ENCODE data around the gene FAM181A.
A peak's percentile ranks its signal among the peaks of the same experiment; 100 is the strongest.

FAM181A gene

DNA sequence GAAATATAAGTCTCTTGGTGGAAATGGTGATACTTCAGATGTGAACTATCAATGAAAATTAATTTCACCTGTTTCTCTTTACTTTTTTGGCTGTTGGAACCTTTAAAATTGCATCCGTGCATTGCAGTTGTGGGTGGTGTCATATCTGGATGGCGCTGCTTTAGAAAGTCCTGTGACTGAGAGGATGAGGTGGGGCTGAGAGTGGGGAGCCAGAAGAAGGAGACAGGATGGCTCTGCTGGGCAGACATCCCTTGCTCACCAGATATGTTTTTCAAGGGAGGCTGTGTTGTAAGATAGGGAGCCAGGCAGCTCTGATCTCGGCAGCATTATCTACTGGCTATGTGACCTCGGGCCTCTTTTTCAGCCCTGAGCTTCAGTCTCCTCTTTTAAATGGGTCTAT lies 36.5 kb downstream of the FAM181A start:
- no peak overlapping the region for H3K4me3 ChIP-seq (ENCODE audit: low read depth, low read length)
- TF ChIP-seq, protein P1, sequence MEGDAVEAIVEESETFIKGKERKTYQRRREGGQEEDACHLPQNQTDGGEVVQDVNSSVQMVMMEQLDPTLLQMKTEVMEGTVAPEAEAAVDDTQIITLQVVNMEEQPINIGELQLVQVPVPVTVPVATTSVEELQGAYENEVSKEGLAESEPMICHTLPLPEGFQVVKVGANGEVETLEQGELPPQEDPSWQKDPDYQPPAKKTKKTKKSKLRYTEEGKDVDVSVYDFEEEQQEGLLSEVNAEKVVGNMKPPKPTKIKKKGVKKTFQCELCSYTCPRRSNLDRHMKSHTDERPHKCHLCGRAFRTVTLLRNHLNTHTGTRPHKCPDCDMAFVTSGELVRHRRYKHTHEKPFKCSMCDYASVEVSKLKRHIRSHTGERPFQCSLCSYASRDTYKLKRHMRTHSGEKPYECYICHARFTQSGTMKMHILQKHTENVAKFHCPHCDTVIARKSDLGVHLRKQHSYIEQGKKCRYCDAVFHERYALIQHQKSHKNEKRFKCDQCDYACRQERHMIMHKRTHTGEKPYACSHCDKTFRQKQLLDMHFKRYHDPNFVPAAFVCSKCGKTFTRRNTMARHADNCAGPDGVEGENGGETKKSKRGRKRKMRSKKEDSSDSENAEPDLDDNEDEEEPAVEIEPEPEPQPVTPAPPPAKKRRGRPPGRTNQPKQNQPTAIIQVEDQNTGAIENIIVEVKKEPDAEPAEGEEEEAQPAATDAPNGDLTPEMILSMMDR (IDR thresholded peaks at IDR 0.05; ENCODE audit: low read depth, low read length, missing control alignments) = no peak
- no peak for DNase-seq (ENCODE audit: low read depth)

DNA sequence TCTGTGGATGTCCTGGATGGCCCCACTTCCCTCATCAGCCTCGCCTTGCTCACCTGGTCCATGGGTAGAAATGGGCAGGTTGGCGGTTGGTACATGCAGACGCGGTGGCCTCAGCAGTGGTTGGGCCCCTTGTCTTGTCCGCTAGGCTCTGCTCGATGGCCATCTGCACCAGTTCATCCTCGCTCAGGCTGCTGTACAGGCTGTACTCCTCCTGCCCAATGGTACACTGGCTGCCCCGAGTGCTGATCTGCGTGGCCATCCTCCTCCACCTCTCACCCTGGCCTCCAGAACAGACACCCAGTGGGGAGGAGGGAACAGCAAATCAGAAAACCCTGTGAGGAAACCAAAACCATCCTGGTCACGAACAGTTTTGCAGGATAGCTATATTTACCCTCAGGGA lies 37.1 kb downstream of the FAM181A start:
- DNase-seq (ENCODE audit: low read depth) = no peak
- TF ChIP-seq, protein P1 (IDR thresholded peaks at IDR 0.05; ENCODE audit: low read depth, low read length, missing control alignments) = no peak
- H3K4me3 ChIP-seq (ENCODE audit: low read depth, low read length) = no peak overlapping the region

DNA sequence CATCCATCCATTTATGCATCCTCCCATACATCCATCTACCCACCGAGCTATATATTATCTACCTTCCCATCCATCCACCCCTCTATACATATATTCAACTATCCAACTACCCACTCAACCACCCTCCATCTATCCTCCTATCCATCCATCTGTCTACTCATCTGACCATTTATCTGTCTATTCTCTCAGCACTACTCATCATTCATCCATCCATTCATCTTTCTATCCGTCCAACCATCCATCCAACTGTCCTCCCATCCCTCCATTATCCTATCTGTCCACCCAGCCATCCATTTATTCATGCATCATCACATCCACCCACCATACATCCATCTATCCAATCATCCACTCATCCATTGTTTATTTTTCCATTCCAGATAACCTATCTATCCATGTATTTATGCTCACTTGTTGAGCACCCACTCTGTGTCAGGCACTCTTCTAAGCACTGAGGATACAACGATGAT lies 37.7 kb downstream of the FAM181A start:
- no peak for DNase-seq (ENCODE audit: low read depth)
- H3K4me3 ChIP-seq (ENCODE audit: low read depth, low read length) = no peak overlapping the region
- TF ChIP-seq, protein P1 (IDR thresholded peaks at IDR 0.05; ENCODE audit: low read depth, low read length, missing control alignments) = no peak

- no peak for DNase-seq (ENCODE audit: low read depth)
- TF ChIP-seq, protein P1 (IDR thresholded peaks at IDR 0.05; ENCODE audit: low read depth, low read length, missing control alignments) = no peak
- no peak overlapping the region for H3K4me3 ChIP-seq (ENCODE audit: low read depth, low read length)
Observed at GRCh38 chr14:93965287-93965821, 38.2 kb downstream of the FAM181A start.

DNA sequence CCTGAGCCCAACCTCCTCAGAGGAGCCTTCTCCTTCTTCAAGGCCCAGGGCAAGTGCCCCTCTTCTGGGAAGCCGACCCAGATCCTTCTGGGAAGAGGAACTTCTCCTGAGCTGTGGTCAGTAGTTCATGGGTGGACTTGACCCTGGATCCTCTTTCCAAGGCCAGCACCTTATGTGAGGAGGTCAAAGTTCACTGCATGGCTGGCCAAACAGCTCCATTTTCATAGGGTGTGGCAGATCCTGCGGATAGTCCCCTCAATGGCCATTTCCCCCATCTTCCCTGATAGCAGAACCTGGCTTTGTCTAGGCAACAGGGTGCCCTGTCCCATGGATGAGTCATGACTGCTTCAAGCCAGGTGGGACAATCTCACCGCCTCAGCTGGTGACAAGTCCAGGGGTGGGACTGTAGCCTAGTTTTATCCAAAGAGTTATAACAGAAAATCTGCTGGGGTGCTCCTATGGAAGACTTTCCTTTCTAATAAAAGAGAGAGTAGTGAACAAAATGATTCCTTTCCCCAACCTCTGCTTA lies 38.9 kb downstream of the FAM181A start:
- no peak for DNase-seq (ENCODE audit: low read depth)
- H3K4me3 ChIP-seq (ENCODE audit: low read depth, low read length) = no peak overlapping the region
- TF ChIP-seq, protein P1 (IDR thresholded peaks at IDR 0.05; ENCODE audit: low read depth, low read length, missing control alignments) = no peak

DNA sequence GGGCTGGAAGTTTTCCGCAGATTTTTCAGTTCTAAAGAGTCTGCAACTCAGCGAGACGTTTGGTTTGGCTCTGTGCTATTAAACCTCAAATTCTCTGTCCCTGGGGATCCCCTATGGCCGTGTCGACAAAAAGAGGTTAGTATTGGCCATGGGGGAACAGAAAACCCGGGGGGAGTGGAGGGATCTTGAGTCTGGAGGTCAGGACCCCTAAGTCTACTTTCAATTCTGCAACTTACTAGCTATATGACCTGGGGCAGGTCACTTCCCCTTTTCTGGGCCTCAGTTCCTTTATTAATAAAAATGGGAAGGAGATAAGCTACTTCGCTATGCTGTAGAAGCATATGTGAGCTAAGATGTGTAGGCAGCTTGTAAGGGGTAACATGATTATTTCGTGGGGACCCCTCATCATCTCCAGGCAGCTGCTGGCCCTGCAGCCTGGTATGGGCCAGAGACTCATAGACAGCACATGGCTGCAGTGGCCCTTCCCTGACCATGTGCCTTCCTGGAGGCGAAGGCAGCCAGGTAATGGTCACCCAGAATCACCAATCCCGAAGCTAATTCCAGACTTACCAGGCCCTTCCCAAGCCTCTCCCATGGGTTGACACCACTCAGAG lies 40.6 kb downstream of the FAM181A start:
- TF ChIP-seq, protein P1 (IDR thresholded peaks at IDR 0.05; ENCODE audit: low read depth, low read length, missing control alignments) = no peak
- no peak overlapping the region for H3K4me3 ChIP-seq (ENCODE audit: low read depth, low read length)
- DNase-seq (ENCODE audit: low read depth) = peak; percentile 95

Data from GM12864 (cell line).